Esophagus mucosa (tissue), 1 donor: ENCODE data around the gene SNAP29. TPM values are rescaled to one million over a fixed set of nuclear protein-coding genes. Genes with fewer than 3 reads are reported as not detected.
A peak's percentile ranks its signal among the peaks of the same experiment; 100 is the strongest.
"Not testable (repeated sequence)": the region's sequence is repeated elsewhere in the genome, so short reads cannot be mapped to it uniquely, and the experiment has no call there.

Source experiments
- ATAC-seq: fragments of 200-7000 bp; cut with Tn5 transposase; one replicate; pipeline ENCODE4 v1.9.1; 2020
- total RNA-seq: library from RNA; stranded (reverse); gene quantifications from one replicate; pipeline ENCODE4 v1.2.4, GENCODE V29; 2023
- donor health status: DM: yes; HTN: yes; CAD: no.

SNAP29 gene
- total RNA-seq, 1 donor from 2014 or later: 24.0 TPM

DNA sequence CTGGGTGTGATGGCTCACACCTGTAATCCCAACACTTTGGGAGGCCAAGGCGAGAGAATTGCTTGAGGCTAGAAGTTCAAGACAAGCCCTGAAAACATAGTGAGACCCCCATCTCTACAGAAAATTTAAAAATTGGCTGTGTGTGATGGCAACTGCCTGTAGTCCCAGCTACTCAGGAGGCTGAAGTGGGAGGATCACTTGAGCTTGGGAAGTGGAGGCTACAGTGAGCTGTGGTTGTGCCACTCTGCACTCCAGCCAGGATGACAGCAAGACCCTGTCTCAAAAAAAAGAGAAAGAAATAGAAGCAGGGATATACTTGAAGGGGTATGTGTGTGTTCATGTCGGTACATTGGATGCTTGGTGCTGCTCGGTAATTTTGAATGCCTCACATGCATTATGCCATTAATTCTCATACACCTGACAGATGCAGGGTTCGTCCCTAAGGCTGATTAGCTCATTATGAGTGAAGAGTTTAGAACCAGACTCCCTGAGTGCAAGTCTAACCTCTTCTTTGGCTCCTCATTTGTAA, 72.4 kb downstream of the SNAP29 start:
- ATAC-seq: no peak

DNA sequence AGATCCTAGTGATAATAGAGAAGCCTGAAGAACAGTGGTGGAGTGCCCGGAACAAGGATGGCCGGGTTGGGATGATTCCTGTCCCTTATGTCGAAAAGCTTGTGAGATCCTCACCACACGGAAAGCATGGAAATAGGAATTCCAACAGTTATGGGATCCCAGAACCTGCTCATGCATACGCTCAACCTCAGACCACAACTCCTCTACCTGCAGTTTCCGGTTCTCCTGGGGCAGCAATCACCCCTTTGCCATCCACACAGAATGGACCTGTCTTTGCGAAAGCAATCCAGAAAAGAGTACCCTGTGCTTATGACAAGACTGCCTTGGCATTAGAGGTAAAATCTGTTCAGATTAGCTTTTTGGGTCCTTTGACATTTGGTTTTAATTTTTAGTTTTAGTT, 75.1 kb downstream of the SNAP29 start:
- no peak for ATAC-seq

- not testable (repeated sequence) for ATAC-seq
Measured at GRCh38 chr22:20935049-20935448, 76.2 kb downstream of the SNAP29 start.

GRCh38 chr22:20935780-20936539, 77.2 kb downstream of the SNAP29 start:
- not testable (repeated sequence) for ATAC-seq

- ATAC-seq: peak; percentile 58
Measured at GRCh38 chr22:20937031-20937793, 78.4 kb downstream of the SNAP29 start.

DNA sequence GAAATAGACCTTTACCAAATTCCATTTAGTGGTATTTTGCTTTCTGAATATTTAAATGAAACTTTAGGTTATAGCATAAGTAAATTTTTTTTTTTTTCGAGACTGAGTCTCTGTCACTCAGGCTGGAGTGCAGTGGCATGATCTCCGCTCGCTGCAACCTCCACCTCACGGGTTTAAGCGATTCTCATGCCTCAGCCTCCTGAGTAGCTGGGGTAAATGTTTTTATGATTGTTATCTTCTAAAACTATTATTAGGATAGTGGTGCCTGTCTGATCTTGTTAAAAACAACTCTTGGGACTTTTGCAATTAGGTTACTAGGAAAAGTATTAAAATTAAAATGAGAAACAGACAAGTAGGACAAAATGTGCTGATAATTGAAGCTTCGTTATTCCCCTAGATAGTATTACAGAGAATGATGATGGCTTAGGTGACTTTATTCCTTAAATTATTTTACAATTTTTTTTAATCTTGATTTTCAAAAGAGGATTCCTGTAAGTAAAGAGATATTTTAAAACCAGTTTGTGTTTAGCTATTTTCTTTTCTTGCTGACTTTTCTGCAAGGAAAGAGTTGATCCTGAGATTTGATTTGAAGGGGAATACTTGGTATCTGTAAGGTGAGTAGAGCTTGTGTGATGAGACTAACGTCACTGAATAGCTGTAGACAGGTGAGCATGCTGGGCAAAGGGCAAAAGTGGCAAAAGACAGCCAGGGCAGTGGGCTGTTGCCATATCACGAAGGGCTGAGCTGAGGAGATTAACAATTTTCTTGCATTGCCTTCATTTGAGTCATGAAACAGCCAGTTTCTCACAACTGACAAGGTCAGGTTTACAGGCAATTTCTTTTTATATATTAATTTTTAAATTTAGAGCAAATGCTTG, 79.2 kb downstream of the SNAP29 start:
- no peak for ATAC-seq

- ATAC-seq: not testable (repeated sequence)
Measured at GRCh38 chr22:20939457-20940185, 80.8 kb downstream of the SNAP29 start.

GRCh38 chr22:20940186-20940651, 81.4 kb downstream of the SNAP29 start:
- ATAC-seq: no peak

Other genes with a start within 250 kb of the SNAP29 start
- 0.08 TPM for gene SERPIND1, start 84.9 kb upstream of the SNAP29 start, total RNA-seq
- 28.5 TPM for gene PI4KA, start 196 bp upstream of the SNAP29 start, total RNA-seq
- gene CRKL, start 58.4 kb downstream of the SNAP29 start, total RNA-seq: 42.6 TPM
- gene AIFM3, start 108.2 kb downstream of the SNAP29 start, total RNA-seq: 1.5 TPM
- gene LZTR1, start 123.3 kb downstream of the SNAP29 start, total RNA-seq: 26.3 TPM
- 13.3 TPM for gene THAP7, start 143.1 kb downstream of the SNAP29 start, total RNA-seq
- 0.64 TPM for gene P2RX6, start 156.2 kb downstream of the SNAP29 start, total RNA-seq
- gene SLC7A4, start 173.6 kb downstream of the SNAP29 start, total RNA-seq: 4.2 TPM
- gene LRRC74B, start 186.9 kb downstream of the SNAP29 start, total RNA-seq: 0.20 TPM